GM23338 (cell line): ENCODE data around the gene UNC80. TPM values are rescaled to one million over a fixed set of nuclear protein-coding genes. Genes with fewer than 3 reads are reported as not detected.

ENCODE experiments used
- ATAC-seq: fragments of 200-7000 bp; cut with Tn5 transposase; 3 replicates; pipeline ENCODE4 v1.9.1; 2020
- DNase-seq: peaks from one replicate; pipeline ENCODE4 v3.0.0-alpha.2; 2015; ENCODE audit warnings: low spot score
- H2AFZ ChIP-seq: fragments of 200-600 bp; sonication (generic); 2 replicates; pipeline ENCODE4 v1.8.0; 2016; ENCODE audit warnings: antibody characterized with exemption, mild to moderate bottlenecking, moderate library complexity
- H3F3A ChIP-seq: fragments of 200-600 bp; sonication (generic); replicated peaks from 2 replicates; pipeline ENCODE4 v1.8.0; 2017; ENCODE audit warnings: antibody characterized with exemption, mixed run types, low read depth
- H3K27ac ChIP-seq: fragments of 200-600 bp; sonication (generic); 2 replicates; pipeline ENCODE4 v1.6.1; 2016; ENCODE audit warnings: low read depth
- H3K27me3 ChIP-seq: fragments of 200-600 bp; sonication (generic); 2 replicates; pipeline ENCODE4 v1.8.0; 2016; ENCODE audit warnings: mild to moderate bottlenecking, mixed run types, moderate library complexity; ENCODE audit not compliant: insufficient read depth
- H3K36me3 ChIP-seq: fragments of 200-600 bp; sonication (generic); 2 replicates; pipeline ENCODE4 v1.8.0; 2016; ENCODE audit warnings: mild to moderate bottlenecking; ENCODE audit not compliant: insufficient read depth
- H3K4me1 ChIP-seq: fragments of 200-600 bp; sonication (generic); 2 replicates; pipeline ENCODE4 v1.8.0; 2016; ENCODE audit warnings: mild to moderate bottlenecking, moderate library complexity; ENCODE audit not compliant: insufficient read depth
- H3K4me2 ChIP-seq: fragments of 200-600 bp; sonication (generic); 2 replicates; pipeline ENCODE4 v1.7.1; 2017; ENCODE audit warnings: mixed run types
- H3K4me3 ChIP-seq: fragments of 200-600 bp; sonication (generic); 2 replicates; pipeline ENCODE4 v1.6.1; 2016; ENCODE audit warnings: mixed run types
- H3K79me2 ChIP-seq: fragments of 200-600 bp; sonication (generic); replicated peaks from 2 replicates; pipeline ENCODE4 v1.8.0; 2017; ENCODE audit warnings: mild to moderate bottlenecking; ENCODE audit not compliant: insufficient read depth
- H3K9me2 ChIP-seq: fragments of 200-600 bp; sonication (generic); 2 replicates; pipeline ENCODE4 v1.8.0; 2017; ENCODE audit not compliant: insufficient read depth
- H4K20me1 ChIP-seq: fragments of 200-600 bp; sonication (generic); replicated peaks from 2 replicates; pipeline ENCODE4 v1.8.0; 2017; ENCODE audit warnings: mild to moderate bottlenecking; ENCODE audit not compliant: insufficient read depth
- H3K27ac Mint-ChIP-seq: 2 replicates; pipeline ENCODE4 v1.8.0; 2020; ENCODE audit warnings: inconsistent platforms, mild to moderate bottlenecking, moderate library complexity, mixed read lengths
- H3K27me3 Mint-ChIP-seq: 3 replicates; pipeline ENCODE4 v1.8.0; 2022; ENCODE audit warnings: low read depth, mild to moderate bottlenecking, moderate library complexity, mixed read lengths, inconsistent platforms; ENCODE audit not compliant: insufficient read depth, poor library complexity
- H3K36me3 Mint-ChIP-seq: 3 replicates; pipeline ENCODE4 v1.8.0; 2021; ENCODE audit warnings: low read depth, mild to moderate bottlenecking, inconsistent platforms, moderate library complexity, mixed read lengths
- H3K4me1 Mint-ChIP-seq: 3 replicates; pipeline ENCODE4 v1.8.0; 2020; ENCODE audit warnings: mild to moderate bottlenecking, inconsistent platforms, mixed read lengths
- H3K4me3 Mint-ChIP-seq: 3 replicates; pipeline ENCODE4 v1.8.0; 2021; ENCODE audit warnings: moderate library complexity, mild to moderate bottlenecking, inconsistent platforms, mixed read lengths
- H3K9me3 Mint-ChIP-seq: 3 replicates; pipeline ENCODE4 v1.8.0; 2020; ENCODE audit warnings: moderate library complexity, mild to moderate bottlenecking, inconsistent platforms, mixed read lengths
- CREB1 ChIP-seq: fragments of 250-450 bp; sonication (Bioruptor Pico); IDR thresholded peaks from 2 replicates; pipeline ENCODE4 v1.5.0; 2020; ENCODE audit warnings: low read depth, mild to moderate bottlenecking, moderate library complexity
- ETS1 ChIP-seq: IDR thresholded peaks from 2 replicates; pipeline ENCODE4 v1.6.1; 2016; ENCODE audit warnings: antibody characterized with exemption
- EZH2 ChIP-seq: fragments of 200-600 bp; sonication (generic); IDR thresholded peaks from one replicate; pipeline ENCODE4 v1.8.0; 2017; ENCODE audit warnings: antibody characterized with exemption, mild to moderate bottlenecking, low read depth; ENCODE audit not compliant: unreplicated experiment
- EZH2phosphoT487 ChIP-seq: fragments of 200-600 bp; sonication (generic); IDR thresholded peaks from one replicate; pipeline ENCODE4 v1.8.1; 2018; ENCODE audit warnings: antibody characterized with exemption; ENCODE audit not compliant: unreplicated experiment
- JUNB ChIP-seq: IDR thresholded peaks from one replicate; pipeline ENCODE4 v1.6.1; 2016; ENCODE audit warnings: antibody characterized with exemption; ENCODE audit not compliant: unreplicated experiment
- REST ChIP-seq: IDR thresholded peaks from one replicate; pipeline ENCODE4 v1.6.1; 2018; ENCODE audit warnings: antibody characterized with exemption; ENCODE audit not compliant: unreplicated experiment
- ZNF114 ChIP-seq: fragments of 250-450 bp; sonication (Bioruptor Pico); IDR thresholded peaks from 2 replicates; pipeline ENCODE4 v1.5.0; 2020; ENCODE audit warnings: mild to moderate bottlenecking, moderate library complexity
- polyA plus RNA-seq: library from polyadenylated mRNA; unstranded; fragments of >200 nt; fragmentation: Nextera tagmentation; extraction: Ambion mirVana; gene quantifications from 2 replicates; pipeline ENCODE4 v1.2.1, GENCODE V29; 2016
- total RNA-seq: library from RNA; depleted of rRNA; stranded (reverse); fragments of >200 nt; shearing (Covaris generic); gene quantifications from 2 replicates; pipeline ENCODE4 v1.2.3, GENCODE V29; 2014
- TF ChIP-seq, protein P1 (sequence below): fragments of 250-450 bp; sonication (Bioruptor Pico); IDR thresholded peaks from 2 replicates; pipeline ENCODE4 v1.5.0; 2020; ENCODE audit warnings: mild to moderate bottlenecking, moderate library complexity

Gene UNC80
- total and polyA plus RNA-seq, 2 experiments from 2014 or later, result 0.11 to 1.5 TPM

GRCh38 chr2:209970271-209970670, 198.6 kb downstream of the UNC80 start (continued):
- TF ChIP-seq, protein P1, sequence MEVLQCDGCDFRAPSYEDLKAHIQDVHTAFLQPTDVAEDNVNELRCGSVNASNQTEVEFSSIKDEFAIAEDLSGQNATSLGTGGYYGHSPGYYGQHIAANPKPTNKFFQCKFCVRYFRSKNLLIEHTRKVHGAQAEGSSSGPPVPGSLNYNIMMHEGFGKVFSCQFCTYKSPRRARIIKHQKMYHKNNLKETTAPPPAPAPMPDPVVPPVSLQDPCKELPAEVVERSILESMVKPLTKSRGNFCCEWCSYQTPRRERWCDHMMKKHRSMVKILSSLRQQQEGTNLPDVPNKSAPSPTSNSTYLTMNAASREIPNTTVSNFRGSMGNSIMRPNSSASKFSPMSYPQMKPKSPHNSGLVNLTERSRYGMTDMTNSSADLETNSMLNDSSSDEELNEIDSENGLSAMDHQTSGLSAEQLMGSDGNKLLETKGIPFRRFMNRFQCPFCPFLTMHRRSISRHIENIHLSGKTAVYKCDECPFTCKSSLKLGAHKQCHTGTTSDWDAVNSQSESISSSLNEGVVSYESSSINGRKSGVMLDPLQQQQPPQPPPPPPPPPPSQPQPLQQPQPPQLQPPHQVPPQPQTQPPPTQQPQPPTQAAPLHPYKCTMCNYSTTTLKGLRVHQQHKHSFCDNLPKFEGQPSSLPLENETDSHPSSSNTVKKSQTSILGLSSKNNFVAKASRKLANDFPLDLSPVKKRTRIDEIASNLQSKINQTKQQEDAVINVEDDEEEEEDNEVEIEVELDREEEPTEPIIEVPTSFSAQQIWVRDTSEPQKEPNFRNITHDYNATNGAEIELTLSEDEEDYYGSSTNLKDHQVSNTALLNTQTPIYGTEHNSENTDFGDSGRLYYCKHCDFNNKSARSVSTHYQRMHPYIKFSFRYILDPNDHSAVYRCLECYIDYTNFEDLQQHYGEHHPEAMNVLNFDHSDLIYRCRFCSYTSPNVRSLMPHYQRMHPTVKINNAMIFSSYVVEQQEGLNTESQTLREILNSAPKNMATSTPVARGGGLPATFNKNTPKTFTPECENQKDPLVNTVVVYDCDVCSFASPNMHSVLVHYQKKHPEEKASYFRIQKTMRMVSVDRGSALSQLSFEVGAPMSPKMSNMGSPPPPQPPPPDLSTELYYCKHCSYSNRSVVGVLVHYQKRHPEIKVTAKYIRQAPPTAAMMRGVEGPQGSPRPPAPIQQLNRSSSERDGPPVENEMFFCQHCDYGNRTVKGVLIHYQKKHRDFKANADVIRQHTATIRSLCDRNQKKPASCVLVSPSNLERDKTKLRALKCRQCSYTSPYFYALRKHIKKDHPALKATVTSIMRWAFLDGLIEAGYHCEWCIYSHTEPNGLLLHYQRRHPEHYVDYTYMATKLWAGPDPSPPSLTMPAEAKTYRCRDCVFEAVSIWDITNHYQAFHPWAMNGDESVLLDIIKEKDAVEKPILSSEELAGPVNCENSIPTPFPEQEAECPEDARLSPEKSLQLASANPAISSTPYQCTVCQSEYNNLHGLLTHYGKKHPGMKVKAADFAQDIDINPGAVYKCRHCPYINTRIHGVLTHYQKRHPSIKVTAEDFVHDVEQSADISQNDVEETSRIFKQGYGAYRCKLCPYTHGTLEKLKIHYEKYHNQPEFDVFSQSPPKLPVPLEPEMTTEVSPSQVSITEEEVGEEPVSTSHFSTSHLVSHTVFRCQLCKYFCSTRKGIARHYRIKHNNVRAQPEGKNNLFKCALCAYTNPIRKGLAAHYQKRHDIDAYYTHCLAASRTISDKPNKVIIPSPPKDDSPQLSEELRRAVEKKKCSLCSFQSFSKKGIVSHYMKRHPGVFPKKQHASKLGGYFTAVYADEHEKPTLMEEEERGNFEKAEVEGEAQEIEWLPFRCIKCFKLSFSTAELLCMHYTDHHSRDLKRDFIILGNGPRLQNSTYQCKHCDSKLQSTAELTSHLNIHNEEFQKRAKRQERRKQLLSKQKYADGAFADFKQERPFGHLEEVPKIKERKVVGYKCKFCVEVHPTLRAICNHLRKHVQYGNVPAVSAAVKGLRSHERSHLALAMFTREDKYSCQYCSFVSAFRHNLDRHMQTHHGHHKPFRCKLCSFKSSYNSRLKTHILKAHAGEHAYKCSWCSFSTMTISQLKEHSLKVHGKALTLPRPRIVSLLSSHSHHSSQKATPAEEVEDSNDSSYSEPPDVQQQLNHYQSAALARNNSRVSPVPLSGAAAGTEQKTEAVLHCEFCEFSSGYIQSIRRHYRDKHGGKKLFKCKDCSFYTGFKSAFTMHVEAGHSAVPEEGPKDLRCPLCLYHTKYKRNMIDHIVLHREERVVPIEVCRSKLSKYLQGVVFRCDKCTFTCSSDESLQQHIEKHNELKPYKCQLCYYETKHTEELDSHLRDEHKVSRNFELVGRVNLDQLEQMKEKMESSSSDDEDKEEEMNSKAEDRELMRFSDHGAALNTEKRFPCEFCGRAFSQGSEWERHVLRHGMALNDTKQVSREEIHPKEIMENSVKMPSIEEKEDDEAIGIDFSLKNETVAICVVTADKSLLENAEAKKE (CRISPR knock-in tag), result no peak
- TF ChIP-seq EZH2phosphoT487, result no peak

- Mint-ChIP-seq H3K4me3 (no peak overlapping the region), H3K27me3 (peaks cover 2% of the 10 kb centered on the region), H3K4me1 (no peaks in the 10 kb centered on the region), H3K9me3 (no peaks in the 10 kb centered on the region), H3K27ac (no peak overlapping the region), H3K36me3 (no peaks in the 10 kb centered on the region)
- ATAC-seq (no peak), DNase-seq (no peak)
- Histone ChIP-seq H3K9me2 (no peaks in the 10 kb centered on the region), H2AFZ (no peak overlapping the region), H3K36me3 (no peaks in the 10 kb centered on the region), H3K27ac (no peak overlapping the region), H3K4me2 (no peak overlapping the region), H3K79me2 (no peaks in the 10 kb centered on the region), H4K20me1 (no peaks in the 10 kb centered on the region), H3K4me1 (no peaks in the 10 kb centered on the region), H3K27me3 (no peaks in the 10 kb centered on the region), H3F3A (no peaks in the 10 kb centered on the region), H3K4me3 (no peak overlapping the region)
- TF ChIP-seq JUNB (no peak), CREB1 (CRISPR knock-in tag) (no peak), EZH2 (no peak), REST (no peak), ETS1 (no peak), ZNF114 (CRISPR knock-in tag) (no peak)
Observed at GRCh38 chr2:209970711-209971110, 199.1 kb downstream of the UNC80 start.
